ENCODE data around the gene PIGA.

Gene PIGA

DNA sequence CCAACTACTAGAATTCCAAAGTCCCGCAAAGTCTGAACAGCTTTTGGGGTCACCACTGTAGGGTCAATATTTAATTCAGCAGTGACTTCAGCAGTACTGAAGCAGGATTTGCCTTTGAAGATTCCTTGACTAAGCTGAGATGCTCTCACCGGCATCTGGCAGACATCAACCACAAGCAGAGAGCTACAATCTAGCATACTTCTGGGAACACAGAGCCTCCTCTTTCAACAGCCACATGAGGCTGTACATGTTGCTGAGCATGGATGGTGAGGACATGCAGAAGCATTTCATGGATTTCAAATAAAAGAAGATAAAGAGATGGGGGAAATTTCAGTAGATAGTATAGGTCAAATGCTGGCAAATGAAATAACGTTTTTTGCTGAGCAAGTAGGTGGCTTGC, 13.3 kb downstream of the PIGA start:
- TF ChIP-seq, protein P1, sequence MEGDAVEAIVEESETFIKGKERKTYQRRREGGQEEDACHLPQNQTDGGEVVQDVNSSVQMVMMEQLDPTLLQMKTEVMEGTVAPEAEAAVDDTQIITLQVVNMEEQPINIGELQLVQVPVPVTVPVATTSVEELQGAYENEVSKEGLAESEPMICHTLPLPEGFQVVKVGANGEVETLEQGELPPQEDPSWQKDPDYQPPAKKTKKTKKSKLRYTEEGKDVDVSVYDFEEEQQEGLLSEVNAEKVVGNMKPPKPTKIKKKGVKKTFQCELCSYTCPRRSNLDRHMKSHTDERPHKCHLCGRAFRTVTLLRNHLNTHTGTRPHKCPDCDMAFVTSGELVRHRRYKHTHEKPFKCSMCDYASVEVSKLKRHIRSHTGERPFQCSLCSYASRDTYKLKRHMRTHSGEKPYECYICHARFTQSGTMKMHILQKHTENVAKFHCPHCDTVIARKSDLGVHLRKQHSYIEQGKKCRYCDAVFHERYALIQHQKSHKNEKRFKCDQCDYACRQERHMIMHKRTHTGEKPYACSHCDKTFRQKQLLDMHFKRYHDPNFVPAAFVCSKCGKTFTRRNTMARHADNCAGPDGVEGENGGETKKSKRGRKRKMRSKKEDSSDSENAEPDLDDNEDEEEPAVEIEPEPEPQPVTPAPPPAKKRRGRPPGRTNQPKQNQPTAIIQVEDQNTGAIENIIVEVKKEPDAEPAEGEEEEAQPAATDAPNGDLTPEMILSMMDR (IDR thresholded peaks at IDR 0.05; ENCODE audit: low read depth, low read length, missing control alignments), result no peak
- no peak overlapping the region for H3K4me3 ChIP-seq (replicated peaks; ENCODE audit: low read depth, low read length)

DNA sequence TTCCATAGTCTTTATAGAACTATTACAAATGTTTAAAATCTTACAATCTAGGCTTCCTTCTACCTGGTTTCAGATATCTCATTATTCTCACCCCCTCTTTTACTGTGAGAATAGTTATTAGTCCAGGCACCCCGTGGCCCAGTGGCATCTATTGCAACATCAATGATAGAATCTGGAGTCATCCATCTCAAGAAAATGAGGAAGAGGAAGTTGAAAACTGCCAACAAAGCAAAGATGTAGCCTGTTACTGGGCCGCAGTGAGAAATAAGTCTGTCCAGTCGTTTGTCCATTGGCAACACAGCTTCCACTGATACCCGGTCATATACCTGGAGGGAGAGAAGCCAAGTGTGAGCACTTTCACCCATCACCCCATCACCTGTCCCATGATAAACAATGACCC, 13.9 kb downstream of the PIGA start:
- H3K4me3 ChIP-seq (replicated peaks; ENCODE audit: low read depth, low read length), result no peak overlapping the region
- TF ChIP-seq, protein P1 (IDR thresholded peaks at IDR 0.05; ENCODE audit: low read depth, low read length, missing control alignments), result no peak
- no peak for DNase-seq (ENCODE audit: extremely low read depth, low read depth)

More for the DNA sequence above, 13.3 kb downstream of the PIGA start:
- no peak for DNase-seq (ENCODE audit: extremely low read depth, low read depth)

DNA sequence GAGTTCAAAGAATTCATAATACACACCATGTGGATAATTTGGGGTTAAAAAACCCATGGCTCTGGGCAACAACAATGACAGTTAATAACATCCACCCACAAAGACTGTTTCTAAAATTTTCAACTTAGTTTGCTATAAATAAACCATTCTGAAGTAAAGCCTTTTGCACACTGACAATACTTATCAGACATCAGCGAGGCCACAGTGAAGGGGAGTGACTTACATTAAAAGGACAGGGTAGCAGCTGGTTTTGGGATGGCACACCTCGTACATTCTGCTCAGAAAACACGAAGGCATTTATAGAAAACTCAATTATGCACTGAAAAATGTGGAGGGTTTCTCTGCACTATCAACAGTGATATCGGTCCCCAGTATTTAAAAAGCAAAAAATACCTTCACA, 15.0 kb downstream of the PIGA start:
- H3K4me3 ChIP-seq (replicated peaks; ENCODE audit: low read depth, low read length), result no peak overlapping the region
- TF ChIP-seq, protein P1 (IDR thresholded peaks at IDR 0.05; ENCODE audit: low read depth, low read length, missing control alignments), result no peak
- no peak for DNase-seq (ENCODE audit: extremely low read depth, low read depth)

DNA sequence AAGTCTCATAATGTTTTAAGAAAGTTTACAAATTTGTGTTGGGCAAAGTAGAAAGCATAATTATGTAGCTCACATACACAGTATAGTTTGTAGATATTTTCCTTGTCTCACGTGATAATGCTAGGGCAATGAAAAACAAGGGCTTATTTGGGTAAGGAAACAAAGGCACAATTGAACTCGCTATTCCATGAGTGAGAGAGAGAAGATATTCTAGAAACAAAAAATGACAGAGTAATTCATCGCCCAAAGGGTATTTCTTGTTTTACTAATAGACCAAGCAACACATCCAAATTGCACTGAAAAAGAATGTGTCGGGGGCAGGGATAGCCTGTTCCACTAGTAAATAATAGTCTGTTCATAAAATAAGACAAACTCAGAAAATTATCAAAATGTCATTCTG, 16.2 kb downstream of the PIGA start:
- no peak for DNase-seq (ENCODE audit: extremely low read depth, low read depth)
- no peak overlapping the region for H3K4me3 ChIP-seq (replicated peaks; ENCODE audit: low read depth, low read length)
- TF ChIP-seq, protein P1 (IDR thresholded peaks at IDR 0.05; ENCODE audit: low read depth, low read length, missing control alignments), result no peak

DNA sequence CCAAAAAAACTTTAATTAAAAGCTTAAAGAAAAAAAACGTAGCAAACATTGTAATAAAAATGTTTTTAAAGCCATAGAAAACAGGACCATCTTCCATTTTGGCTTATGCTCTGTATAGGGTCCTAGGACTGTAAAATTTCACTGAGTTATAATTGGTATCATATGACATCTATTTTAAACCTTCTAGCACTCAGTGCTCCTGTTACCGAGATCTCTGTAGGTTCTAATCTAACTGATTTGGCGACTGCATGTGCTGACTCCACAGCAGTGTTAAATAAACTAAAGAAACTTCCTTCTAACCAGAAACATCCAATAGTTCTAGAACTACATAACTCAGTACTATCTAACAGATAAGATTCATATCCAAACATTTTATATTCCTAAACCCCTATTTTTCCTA, 19.8 kb downstream of the PIGA start, which contains the start of gene ASB11:
Gene ASB11 (minus strand): TSS at position 132 of the 400 bp plus-strand sequence. CDS start 35 bp downstream, at position 97.
- DNase-seq (ENCODE audit: extremely low read depth, low read depth), result no peak
- H3K4me3 ChIP-seq (replicated peaks; ENCODE audit: low read depth, low read length), result no peak within 1 kb of the TSS

DNA sequence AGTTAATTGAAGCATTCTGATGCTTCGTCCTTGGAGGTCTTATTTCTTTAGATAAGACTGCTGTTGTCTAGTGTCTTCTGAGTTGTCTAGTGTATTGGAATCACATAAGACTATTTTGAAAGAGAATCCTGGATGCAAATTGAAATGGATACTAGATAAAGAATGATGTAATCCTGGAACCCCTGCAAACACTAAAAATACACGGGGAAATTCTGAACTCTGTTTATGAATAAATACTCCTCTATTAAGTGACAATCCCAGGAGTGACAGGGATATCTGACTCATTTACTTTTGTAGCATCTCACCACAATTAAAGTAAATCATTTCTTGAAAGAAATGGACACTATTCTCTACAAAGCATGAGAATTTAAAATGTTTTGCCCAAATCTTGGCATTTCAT, 20.9 kb downstream of the PIGA start:
- no peak overlapping the region for H3K4me3 ChIP-seq (replicated peaks; ENCODE audit: low read depth, low read length)
- DNase-seq (ENCODE audit: extremely low read depth, low read depth), result no peak
- TF ChIP-seq, protein P1 (IDR thresholded peaks at IDR 0.05; ENCODE audit: low read depth, low read length, missing control alignments), result no peak

More for the DNA sequence above, 19.8 kb downstream of the PIGA start, which contains the start of gene ASB11:
- TF ChIP-seq, protein P1 (IDR thresholded peaks at IDR 0.05; ENCODE audit: low read depth, low read length, missing control alignments), result no peak

DNA sequence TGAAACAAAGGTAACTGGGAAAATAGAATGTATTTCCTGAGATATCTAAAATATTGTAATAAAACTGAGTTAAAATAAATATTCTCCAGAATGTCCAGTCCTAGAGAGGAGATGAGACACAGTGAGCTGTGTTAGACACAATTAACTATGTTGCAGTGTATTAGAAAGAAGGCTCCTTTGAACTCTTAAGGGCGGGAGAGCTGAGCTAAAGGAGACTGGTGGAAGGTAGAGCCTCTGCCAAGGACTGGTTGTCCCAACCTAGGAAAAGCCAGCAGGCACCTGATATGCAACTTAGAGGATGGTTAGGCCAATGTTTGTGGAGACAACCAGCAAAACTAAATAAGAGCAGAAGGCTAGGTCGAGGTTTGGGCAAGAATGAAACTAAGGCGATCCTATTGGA, 24.2 kb downstream of the PIGA start:
- H3K4me3 ChIP-seq (replicated peaks; ENCODE audit: low read depth, low read length), result no peak overlapping the region
- DNase-seq (ENCODE audit: extremely low read depth, low read depth), result no peak
- TF ChIP-seq, protein P1 (IDR thresholded peaks at IDR 0.05; ENCODE audit: low read depth, low read length, missing control alignments), result no peak
